GM19025 (cell line): ENCODE measurements around the gene LARGE1.

Experiments used
- ATAC-seq: cut with Tn5 transposase; IDR thresholded peaks from one replicate; pipeline ENCODE4 v1.9.1; 2021; ENCODE audit warnings: mild to moderate bottlenecking, low read depth, moderate library complexity; ENCODE audit not compliant: unreplicated experiment

The LARGE1 gene

GRCh38 chr22:33684087-33684486 lies 236.2 kb downstream of the LARGE1 start:
- no peak for ATAC-seq

- ATAC-seq: no peak
These were observed 237.3 kb downstream of the LARGE1 start for GRCh38 chr22:33682927-33683326.

DNA sequence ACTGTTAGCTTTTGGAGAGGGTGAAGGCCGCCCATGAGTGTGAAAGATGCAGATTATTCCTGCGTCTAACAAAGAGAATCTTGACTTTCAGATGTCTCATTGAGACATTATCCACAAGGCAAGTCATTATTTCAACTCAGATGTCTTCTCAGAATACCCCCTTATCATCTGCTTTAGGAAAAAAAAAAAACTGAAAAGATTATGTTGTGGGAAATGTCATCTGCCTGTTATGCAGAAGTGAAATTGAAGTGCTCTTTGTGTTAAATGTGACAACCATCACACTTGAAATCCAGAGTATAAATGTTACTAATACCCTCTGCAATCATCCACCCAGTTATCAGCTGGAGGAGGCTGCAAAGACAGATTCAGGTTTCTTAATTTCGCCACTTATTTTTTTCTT lies 239.6 kb downstream of the LARGE1 start:
- ATAC-seq: no peak

GRCh38 chr22:33678523-33678922 lies 241.8 kb downstream of the LARGE1 start:
- ATAC-seq: no peak

DNA sequence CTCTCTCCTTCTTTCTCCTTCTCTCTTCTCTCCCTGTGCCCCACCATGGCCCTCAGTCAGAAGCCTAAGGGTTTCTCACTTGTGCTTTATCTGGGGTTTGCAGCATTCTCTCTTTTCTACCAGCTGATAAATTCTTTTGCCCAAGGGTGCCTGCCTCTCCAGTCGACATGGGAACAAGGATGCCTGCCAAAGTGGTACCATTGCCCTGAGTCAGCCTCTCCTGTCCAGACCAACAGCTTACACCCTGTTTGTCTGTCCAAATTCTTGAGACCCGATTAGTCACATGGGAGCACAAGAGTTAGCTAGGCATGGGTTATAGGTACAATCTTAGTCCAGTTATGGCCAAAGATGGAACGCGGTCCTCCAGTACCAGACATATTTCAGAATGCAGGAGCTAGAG lies 242.7 kb downstream of the LARGE1 start:
- no peak for ATAC-seq

DNA sequence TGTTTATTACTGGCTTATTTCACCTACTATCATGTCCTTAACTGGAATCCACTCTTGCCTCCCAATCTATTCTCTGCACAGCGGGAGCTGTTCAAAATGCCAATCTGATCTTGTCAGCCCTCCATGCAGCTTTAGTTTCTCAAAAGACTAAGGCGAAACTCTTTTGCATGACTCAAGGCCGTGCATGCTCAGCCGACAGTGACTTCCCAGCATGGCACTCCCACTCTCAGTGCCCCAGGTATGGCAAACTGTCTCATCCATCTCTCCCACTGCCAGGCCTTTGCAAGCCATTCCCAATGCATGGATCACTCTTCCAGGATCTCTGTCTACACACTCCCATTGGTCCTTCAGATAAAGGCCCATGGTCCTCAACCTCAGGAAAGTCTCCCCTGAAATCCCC lies 245.9 kb downstream of the LARGE1 start:
- no peak for ATAC-seq

- no peak for ATAC-seq
These were observed 250.5 kb downstream of the LARGE1 start for GRCh38 chr22:33669746-33670145.

DNA sequence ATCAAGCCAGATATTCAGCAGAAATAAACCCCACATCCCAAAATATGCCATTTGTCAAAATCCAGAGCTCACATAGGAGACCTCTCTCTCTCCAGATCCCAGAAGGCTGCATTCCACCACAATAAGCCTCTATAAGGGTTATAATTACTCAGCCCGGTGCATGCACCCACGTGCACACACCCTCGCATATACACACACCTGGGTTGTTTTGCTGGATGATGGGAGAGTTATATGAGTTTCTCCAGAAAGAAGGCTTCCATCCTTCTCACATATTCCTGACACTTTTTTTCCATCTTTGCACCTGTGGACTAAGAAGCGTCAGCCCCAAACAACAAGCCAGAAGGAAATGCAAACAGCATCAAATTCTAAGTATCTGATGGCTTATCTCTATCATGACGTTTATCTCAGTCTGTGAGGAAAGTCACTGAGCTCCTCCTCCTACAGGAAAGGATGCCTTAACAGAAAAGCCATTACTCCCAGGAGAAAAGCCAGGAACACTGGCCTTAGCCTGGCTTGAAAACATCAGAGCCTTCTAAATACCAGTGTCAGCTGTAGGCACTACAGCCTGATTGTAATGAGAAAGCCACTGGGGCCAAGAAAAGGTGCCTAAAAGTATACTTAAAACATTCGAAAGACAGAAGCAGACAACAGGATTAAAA lies 253.2 kb downstream of the LARGE1 start:
- ATAC-seq: no peak

GRCh38 chr22:33666279-33666960 lies 253.9 kb downstream of the LARGE1 start:
- ATAC-seq: no peak

DNA sequence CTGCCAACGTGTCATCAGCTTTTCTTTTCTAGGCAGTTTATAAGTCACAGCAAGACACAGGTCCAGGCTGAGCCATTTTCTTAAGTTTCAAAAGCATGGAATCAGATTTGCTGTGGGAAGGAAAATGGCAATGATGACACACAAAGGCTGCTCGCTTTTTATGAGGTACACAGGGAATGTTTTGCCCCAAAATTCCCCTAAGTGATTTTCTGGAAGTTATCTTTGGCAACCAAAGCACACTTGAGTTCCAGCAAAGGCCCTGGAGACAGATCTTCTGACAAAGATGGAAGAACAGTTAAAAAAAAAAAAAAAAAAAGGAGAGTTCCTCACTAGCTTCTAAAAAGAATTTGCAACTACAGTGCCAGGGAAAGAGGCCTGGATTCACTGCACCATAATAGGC lies 260.8 kb downstream of the LARGE1 start:
- no peak for ATAC-seq

- ATAC-seq: no peak
These were observed 261.5 kb downstream of the LARGE1 start for GRCh38 chr22:33658775-33659174.

DNA sequence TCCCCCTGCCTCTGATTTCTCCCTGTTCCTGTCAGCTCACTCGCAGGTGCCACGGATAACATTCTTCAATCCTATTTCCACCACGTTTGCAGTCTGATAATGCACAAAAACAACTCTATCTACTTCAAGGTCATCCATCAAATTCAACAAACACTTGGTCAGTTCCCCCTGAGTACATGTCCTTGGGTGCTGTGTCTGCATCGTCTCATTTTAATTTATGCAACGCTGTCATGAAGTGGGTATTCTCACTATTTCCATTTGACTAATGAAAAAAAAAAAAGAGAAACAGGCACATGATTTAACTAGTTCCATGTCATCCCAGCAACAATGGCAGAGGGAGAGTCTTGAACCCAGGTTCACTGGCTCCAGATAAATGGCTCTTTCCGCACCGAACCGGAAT lies 262.6 kb downstream of the LARGE1 start:
- no peak for ATAC-seq

- no peak for ATAC-seq
These were observed 263.3 kb downstream of the LARGE1 start for GRCh38 chr22:33656808-33657628.

DNA sequence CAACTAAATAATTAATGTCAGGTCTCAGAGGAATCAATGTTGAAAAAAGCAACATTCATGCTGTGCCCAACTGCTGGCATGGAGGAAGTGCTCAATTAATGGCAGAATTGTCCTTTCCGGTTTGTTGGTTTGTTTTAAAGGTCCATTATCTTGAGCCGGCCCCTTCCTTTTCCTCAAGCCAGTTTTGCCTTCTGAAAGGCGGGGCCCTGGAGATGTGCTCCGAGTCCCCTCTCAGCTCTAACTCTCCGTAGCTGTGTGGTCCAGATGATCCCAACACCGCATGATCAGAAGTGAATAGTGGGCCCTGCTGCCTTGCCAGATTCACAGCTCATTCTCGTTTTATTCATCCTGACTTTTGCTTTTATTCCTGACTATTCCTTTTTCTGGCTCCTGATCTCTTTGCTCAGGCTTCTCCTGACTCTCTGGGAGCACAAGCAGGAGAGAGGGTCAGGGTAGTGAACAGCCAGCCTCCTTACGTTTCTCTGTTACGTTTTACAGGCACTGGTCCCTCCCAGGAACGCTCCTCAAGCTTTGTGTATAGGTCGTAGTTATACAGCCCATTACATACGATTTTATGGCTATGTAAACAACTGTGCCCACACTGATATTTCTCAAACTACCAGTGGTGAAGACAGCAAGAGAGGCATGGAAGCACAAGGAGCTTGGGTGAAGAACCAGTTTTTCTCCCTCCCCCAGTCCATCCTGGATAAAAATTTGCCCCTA lies 265.9 kb downstream of the LARGE1 start:
- ATAC-seq: no peak

GRCh38 chr22:33653532-33654063 lies 266.7 kb downstream of the LARGE1 start:
- no peak for ATAC-seq

DNA sequence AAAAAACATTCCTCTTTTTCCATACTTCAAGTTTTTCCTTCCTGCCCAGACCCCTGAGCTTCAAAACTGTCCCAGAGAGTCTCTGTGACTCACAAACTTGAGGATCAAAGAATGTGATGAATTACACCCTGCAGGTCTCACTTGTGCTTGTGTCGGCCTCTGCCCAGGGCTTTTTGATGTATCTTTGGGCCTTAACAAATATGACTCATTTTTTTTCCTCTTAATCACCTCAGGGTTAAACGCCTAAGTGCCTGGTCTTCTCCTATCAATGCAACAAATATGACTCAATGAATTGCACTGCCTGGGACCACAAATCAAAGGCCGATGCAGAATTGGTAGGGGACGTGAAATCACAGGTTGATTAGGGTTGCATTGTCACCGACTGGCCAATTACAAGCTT lies 267.7 kb downstream of the LARGE1 start:
- ATAC-seq: no peak

DNA sequence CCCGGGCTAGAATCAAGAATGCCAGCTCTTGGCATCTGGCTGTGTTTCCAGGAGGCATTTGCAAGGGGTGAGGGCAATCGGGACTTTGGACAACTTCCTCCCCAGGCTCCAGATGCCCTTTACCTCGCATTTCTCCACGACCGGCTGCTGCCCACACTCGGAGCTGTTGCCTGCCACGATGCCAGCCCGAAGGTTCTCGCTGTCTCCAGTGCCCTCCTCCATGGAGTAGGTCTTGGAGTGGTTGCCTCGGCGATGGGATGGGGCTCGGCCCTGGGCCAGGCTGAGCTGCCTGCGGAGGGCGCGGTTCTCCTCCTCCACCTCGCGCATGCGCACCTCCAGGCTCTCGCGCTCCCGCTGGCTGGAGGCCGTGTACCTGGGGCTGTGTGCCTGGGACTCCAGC lies 270.0 kb downstream of the LARGE1 start:
- ATAC-seq: no peak

GRCh38 chr22:33648478-33648877 lies 271.8 kb downstream of the LARGE1 start:
- no peak for ATAC-seq

DNA sequence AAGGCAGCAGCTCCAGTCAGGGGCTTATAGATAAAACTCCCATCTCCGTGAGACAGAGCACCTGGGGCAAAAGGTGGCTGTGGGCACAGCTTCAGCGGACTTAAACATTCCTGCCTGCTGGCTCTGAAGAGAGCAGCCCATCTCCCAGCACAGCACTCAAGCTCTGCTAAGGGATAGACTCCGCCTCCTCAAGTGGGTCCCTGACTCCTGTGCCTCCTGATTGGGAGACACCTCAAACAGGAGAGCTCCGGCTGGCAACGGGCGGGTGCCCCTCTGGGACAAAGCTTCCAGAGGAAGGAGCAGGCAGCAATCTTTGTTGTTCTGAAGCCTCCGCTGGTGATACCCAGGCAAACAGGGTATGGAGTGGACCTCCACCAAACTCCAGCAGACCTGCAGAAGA lies 279.4 kb downstream of the LARGE1 start:
- ATAC-seq: no peak

DNA sequence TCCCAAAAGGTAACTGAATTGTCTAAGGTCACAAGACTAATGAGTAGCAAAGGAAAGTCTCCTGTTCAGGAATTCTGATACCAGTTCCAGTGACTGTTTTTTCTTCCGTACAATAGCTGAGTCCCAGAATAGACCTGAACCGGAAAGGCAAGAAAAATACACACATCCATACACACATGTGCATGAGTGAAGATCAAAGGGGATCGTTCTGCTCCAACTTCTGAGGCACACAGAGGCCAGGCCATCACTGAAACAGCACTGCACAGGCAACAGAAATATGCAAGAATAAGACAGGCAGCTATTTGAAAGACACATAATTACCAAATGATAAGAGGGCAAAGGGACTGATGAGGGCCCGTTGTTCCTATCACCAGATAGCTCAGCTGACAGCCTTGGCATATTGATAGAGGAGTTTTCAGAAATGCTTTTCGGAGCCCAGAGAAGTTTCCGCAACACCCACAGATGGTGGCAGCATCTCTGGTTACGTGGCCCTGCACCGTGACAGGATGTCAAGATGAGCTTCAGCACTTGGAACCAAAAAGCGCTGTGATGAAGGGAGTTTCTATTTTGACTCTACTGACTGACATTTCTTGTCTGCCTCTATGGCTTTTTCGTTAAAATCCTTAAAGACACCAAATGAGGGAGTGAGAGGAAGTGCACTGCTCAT lies 280.6 kb downstream of the LARGE1 start:
- ATAC-seq: no peak
